ENCODE data around the gene SLC4A1.

SLC4A1 gene

DNA sequence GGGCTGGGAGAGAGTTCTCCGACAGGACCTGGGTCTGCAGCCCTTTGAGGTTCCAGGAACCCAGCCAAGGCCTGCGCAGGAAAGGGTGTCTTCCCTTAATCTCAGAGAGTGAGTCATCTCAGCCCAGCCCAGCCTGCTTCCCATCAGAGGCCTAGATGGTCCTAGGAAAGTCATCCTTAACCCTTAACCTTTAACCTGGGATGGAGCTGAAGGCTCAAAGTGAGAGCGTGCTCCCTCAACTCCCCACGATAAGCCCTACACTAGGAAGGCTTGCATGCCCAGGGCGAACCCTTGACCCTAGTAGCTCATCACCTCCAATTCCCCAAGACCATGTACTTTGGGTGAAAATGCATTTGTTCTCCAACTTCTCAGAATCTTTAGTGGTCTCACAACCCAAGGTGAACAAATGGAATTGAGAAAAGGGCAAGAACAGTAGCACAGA lies 63.5 kb downstream of the SLC4A1 start:
- peaks cover 20% of the 10 kb centered on the region for H3K36me3 ChIP-seq (replicated peaks)
- TF ChIP-seq, protein P1, sequence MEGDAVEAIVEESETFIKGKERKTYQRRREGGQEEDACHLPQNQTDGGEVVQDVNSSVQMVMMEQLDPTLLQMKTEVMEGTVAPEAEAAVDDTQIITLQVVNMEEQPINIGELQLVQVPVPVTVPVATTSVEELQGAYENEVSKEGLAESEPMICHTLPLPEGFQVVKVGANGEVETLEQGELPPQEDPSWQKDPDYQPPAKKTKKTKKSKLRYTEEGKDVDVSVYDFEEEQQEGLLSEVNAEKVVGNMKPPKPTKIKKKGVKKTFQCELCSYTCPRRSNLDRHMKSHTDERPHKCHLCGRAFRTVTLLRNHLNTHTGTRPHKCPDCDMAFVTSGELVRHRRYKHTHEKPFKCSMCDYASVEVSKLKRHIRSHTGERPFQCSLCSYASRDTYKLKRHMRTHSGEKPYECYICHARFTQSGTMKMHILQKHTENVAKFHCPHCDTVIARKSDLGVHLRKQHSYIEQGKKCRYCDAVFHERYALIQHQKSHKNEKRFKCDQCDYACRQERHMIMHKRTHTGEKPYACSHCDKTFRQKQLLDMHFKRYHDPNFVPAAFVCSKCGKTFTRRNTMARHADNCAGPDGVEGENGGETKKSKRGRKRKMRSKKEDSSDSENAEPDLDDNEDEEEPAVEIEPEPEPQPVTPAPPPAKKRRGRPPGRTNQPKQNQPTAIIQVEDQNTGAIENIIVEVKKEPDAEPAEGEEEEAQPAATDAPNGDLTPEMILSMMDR (IDR thresholded peaks at IDR 0.05; ENCODE audit: low read depth, low read length, missing control alignments): no peak
- H3K27ac ChIP-seq: no peak overlapping the region
- no peaks in the 10 kb centered on the region for H3K27me3 ChIP-seq (replicated peaks)
- in situ Hi-C loops (cut with HindIII; ENCODE audit: low pct_ligation_motif_present, low sequenced_read_pairs): loop anchor here (10.0 kb wide), 1 partner anchor 120 kb away; the partner anchor contains the start of gene SLC25A39
- no peak overlapping the region for H3K4me3 ChIP-seq (ENCODE audit: low read depth, low read length)
- peak; percentile 48 for DNase-seq

DNA sequence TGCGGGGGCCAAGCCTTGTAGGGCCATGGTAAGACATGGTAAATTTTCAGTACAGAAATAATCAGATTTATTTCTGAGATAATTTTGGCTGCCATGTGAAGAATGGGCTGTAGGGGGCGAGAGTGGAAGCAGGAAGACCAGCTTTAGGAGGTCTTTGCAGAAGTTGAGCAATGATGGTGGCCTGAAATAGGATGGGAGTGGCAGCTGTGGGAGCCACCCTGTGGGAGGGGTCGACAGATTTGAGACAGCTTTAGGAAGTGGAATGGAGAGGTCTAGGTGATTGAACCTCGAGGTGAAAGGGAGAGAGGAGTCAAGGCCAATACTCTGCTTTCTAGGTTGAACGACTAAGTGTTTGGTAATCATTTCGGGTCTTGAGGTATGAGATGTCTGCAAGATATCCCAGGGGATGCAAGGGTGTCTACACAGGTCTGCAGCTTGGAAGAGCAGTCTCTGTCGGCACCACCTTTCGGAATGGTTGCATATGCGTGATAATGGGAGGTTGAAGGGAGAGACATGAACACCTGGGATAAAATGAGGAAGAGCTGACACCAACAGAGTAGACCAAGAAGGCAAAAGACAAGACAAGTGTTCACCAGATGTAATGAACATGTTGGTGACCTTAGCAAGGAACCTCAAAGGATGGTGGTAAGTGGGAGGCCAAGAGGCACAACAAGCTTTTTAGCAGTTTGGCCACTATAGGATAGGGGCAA lies 64.0 kb downstream of the SLC4A1 start:
- TF ChIP-seq, protein P1 (IDR thresholded peaks at IDR 0.05; ENCODE audit: low read depth, low read length, missing control alignments): peak; percentile 88
- in situ Hi-C loops (cut with HindIII; ENCODE audit: low pct_ligation_motif_present, low sequenced_read_pairs): loop anchor here (10.0 kb wide), 1 partner anchor 121 kb away; the partner anchor contains the start of gene SLC25A39
- no peak overlapping the region for H3K27ac ChIP-seq
- DNase-seq: no peak
- H3K36me3 ChIP-seq (replicated peaks): peaks cover 14% of the 10 kb centered on the region
- H3K4me3 ChIP-seq (ENCODE audit: low read depth, low read length): no peak overlapping the region
- H3K27me3 ChIP-seq (replicated peaks): no peaks in the 10 kb centered on the region

DNA sequence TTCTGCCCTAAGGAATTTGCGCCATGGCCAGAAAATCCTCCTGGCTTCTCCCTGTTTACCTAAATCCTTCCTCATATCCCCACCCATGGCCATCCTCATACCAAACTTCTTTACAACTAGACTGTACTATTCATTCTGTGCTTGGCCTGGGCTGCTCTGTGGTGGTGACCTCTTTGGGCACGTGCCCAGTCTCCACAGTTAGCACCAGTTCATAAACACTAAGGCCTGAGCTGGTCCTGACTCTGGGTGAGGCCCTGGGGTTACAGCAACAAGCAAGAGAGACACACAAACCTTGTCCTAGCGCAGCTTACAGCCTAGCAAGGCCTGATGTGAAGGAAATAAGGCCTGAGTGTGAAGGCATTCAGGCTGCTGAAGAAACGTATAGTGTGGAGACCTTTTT lies 65.2 kb downstream of the SLC4A1 start:
- Histone ChIP-seq H3K27ac (no peak overlapping the region), H3K4me3 (ENCODE audit: low read depth, low read length) (no peak overlapping the region), H3K27me3 (replicated peaks) (no peaks in the 10 kb centered on the region)

DNA sequence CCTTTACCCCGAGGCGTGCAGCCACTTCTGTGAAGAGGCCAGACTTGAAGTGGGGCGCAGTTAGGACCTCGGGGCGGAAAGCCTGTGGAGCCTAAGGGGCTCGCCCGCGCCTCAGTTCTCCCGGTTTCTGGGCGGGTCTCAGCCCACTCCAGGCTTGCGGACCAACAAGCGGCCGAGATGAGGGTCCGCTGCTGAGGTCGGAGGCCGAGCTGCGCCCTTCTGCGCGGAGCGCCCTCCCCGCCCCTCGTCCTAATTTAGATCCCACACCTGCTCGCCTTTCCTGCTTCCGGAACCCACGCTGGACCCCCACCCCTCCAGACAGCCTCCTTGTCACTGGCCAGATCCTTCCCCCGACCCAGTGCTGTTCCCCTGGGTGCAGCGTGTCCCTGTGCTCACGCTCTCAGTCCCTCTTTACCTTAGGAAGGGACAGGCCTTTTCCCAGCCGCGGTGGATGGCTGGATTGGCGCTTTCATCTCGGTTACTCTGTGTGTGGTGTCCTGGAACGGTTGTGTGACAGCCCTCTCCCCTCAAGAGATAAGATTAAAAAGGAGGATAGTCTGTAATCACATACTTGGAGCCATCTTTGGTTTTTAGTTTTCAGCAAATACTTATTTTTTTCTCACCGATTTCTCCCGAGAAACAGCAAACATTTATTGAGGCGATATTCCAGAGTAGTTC lies 67.3 kb downstream of the SLC4A1 start:
- Histone ChIP-seq H3K4me3 (ENCODE audit: low read depth, low read length) (peak overlapping the region; percentile 64), H3K27ac (peak overlapping the region; percentile 81), H3K27me3 (replicated peaks) (no peaks in the 10 kb centered on the region), H3K36me3 (replicated peaks) (peaks cover 12% of the 10 kb centered on the region)
- no peak for DNase-seq
- TF ChIP-seq, protein P1 (IDR thresholded peaks at IDR 0.05; ENCODE audit: low read depth, low read length, missing control alignments): no peak
- in situ Hi-C loops (cut with HindIII; ENCODE audit: low pct_ligation_motif_present, low sequenced_read_pairs): loop anchor here (10.0 kb wide), 1 partner anchor 124 kb away; the partner anchor contains the start of gene SLC25A39

More for the DNA sequence above, 65.2 kb downstream of the SLC4A1 start:
- TF ChIP-seq, protein P1 (IDR thresholded peaks at IDR 0.05; ENCODE audit: low read depth, low read length, missing control alignments): no peak
- in situ Hi-C loops (cut with HindIII; ENCODE audit: low pct_ligation_motif_present, low sequenced_read_pairs): loop anchor here (10.0 kb wide), 1 partner anchor 122 kb away; the partner anchor contains the start of gene SLC25A39
- DNase-seq: no peak
- peaks cover 9% of the 10 kb centered on the region for H3K36me3 ChIP-seq (replicated peaks)

DNA sequence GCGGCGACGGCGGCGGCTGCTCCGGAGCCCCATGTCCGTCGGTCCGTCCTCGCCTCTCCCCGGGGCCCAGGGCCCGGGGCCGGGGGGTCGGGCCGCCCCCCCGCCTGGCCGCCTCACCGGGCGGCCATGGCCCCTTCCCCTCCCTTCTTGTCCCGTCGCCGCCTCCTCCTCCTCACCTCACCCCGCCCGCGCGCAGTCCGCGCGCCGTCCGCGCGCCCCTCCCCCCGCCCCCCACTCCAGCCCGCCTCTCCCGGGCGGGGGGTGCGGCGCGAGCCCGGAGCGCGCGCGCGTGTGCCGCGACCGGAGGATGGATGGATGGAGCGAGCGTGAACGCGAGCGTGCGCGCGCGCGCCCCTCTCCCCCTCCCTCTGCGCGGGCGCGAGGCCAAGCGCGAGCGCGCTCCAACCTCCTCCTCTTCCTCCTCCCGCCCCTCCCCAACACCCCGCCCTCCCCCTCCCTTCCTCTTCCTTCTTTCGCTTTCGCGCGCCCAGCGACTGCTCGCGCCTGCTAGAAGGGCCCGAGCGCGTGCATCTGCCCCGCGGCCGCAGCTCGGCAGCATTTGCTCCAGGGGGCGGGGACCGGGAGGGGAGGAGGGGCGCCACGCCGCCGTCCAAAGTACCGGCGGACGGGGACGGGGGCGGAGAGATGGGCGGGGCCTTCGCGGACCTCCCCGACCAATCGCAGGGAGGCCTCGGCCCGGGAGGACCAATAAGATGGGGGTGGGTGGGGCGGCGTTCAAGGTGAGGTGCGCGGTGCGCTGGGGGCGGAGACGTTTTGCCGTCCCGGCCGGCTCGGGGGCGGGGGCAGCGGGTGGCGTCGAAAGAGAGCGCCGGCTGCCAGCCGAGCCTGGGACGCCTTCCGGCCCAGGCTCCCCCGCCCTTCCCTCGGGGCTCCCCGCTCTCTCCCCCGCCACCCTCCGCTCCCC lies 68.1 kb downstream of the SLC4A1 start, which contains the start of gene ATXN7L3:
ATXN7L3 (minus strand) TSS at position 332 of the 925 bp plus-strand sequence. CDS start 1,814 bp downstream, outside the sequence.
- DNase-seq: peak; percentile 98
- Histone ChIP-seq H3K4me3 (ENCODE audit: low read depth, low read length) (peak within 1 kb of the TSS; percentile 76), H3K36me3 (replicated peaks) (peaks cover 20% of the 10 kb centered on the region), H3K27me3 (replicated peaks) (no peaks in the 10 kb centered on the region), H3K27ac (peak within 1 kb of the TSS; percentile 81)
- TF ChIP-seq, protein P1 (IDR thresholded peaks at IDR 0.05; ENCODE audit: low read depth, low read length, missing control alignments): no peak
- in situ Hi-C loops (cut with HindIII; ENCODE audit: low pct_ligation_motif_present, low sequenced_read_pairs): loop anchor here (10.0 kb wide), 1 partner anchor 125 kb away; the partner anchor contains the start of gene SLC25A39
